Right lobe of liver (tissue), 6 donors: Measurements from ENCODE around the gene SPAG16. TPM values are rescaled to one million over a fixed set of nuclear protein-coding genes. Genes with fewer than 3 reads are reported as not detected.

Experiments used
- ATAC-seq, 4 donors: fragments of 200-7000 bp; cut with Tn5 transposase; one replicate each; pipeline ENCODE4 v1.9.1; 2020; ENCODE audit warnings: mild to moderate bottlenecking in 4 of 4, moderate library complexity in 4 of 4
- DNase-seq, 3 donors: peaks; one replicate each; pipeline ENCODE4 v3.0.0-alpha.2; 2020
- H3K27ac ChIP-seq, 3 donors: fragments of 200-600 bp; one replicate each; pipeline ENCODE4 v1.8.0; 2022
- H3K27me3 ChIP-seq, 2 donors: fragments of 200-600 bp; one replicate each; pipeline ENCODE4 v1.8.0; 2022
- H3K36me3 ChIP-seq, 4 donors: fragments of 200-600 bp; sonication (generic) in 1 of 4; one replicate each; pipeline versions ENCODE4 v1.5.1 to v1.8.0; 2017 to 2022; ENCODE audit warnings: control low read depth in 1 of 4
- H3K4me1 ChIP-seq, 4 donors: fragments of 200-600 bp; sonication (generic) in 1 of 4; one replicate each; pipeline versions ENCODE4 v1.5.1 to v1.8.0; 2017 to 2022; ENCODE audit warnings: control low read depth in 1 of 4
- H3K4me3 ChIP-seq, 3 donors: fragments of 200-600 bp; one replicate each; pipeline ENCODE4 v1.8.0; 2022
- H3K9me3 ChIP-seq, 4 donors: fragments of 200-600 bp; sonication (generic) in 1 of 4; one replicate each; pipeline versions ENCODE4 v1.5.1 to v1.8.0; 2017 to 2022; ENCODE audit warnings: control low read depth in 1 of 4
- CTCF ChIP-seq, 4 donors: fragments of 200-600 bp in 3 of 4; fragments of 450-650 bp in 1 of 4; IDR thresholded peaks; one replicate each; pipeline versions ENCODE4 v1.5.1 to v1.8.0; 2016 to 2022; ENCODE audit warnings: antibody characterized with exemption in 4 of 4, mild to moderate bottlenecking in 2 of 4
- POLR2A ChIP-seq: fragments of 450-650 bp; IDR thresholded peaks from one replicate; pipeline ENCODE4 v1.6.1; 2017; ENCODE audit warnings: antibody characterized with exemption, mild to moderate bottlenecking
- WGBS: methylation state at CpG from one replicate; pipeline ENCODE4 v1.1.6; 2018; ENCODE audit warnings: low coverage, low lambda C conversion rate; ENCODE audit not compliant: insufficient coverage; ENCODE audit errors: missing lambda C conversion rate; 5-methylcytosine and 5-hydroxymethylcytosine counted together
- intact Hi-C, 2 donors: fragments of 100-400 bp; cut with DNase I; formaldehyde crosslinking; loops; one replicate each; pipeline versions ENCODE4 v1.11.2 to v1.14.1; 2022
- total RNA-seq, 6 experiments: library from RNA; depleted of rRNA in 2 of 6; stranded (reverse); fragments of >200 nt in 2 of 6; fragmentation: NEBNext Ultra II Directional in 3 of 6; extraction: Animal tissue kit (Norgen Biotek cat#: 25700) in 3 of 6; gene quantifications; one replicate each; pipeline versions ENCODE4 v1.1.0 to v1.2.4, GENCODE V29; 2016 to 2023
- donor health status: DM: no; HTN: yes; CAD: no.
- donor health status: DM: no; HTN: no; CAD: no.
- donor health status: DM: no; HTN: no; CAD: no.
- donor health status: DM: no; HTN: yes; CAD: no.
- donor health status: DM: no; HTN: yes; CAD: no.

Gene SPAG16
- total RNA-seq, 6 experiments from 2014 or later: 7.2 to 15.3 (median 9.0) TPM

GRCh38 chr2:213281156-213281555 is 3.1 kb upstream of the SPAG16 start:
- Histone ChIP-seq H3K4me1 (peaks cover 0 to 8% (median 0%) of the 10 kb centered on the region in 4 donors), H3K27ac (no peak overlapping the region), H3K9me3 (peaks cover 0 to 4% (median 0%) of the 10 kb centered on the region in 4 donors), H3K27me3 (no peaks in the 10 kb centered on the region), H3K36me3 (no peaks in the 10 kb centered on the region), H3K4me3 (no peak overlapping the region)
- DNase-seq (no peak), ATAC-seq (no peak)
- intact Hi-C loops: no loop called here
- 67% methylated on average over 1 of the region's 1 CpG for WGBS
- TF ChIP-seq POLR2A (no peak), CTCF (IDR thresholded peaks at IDR 0.05) (no peak)

DNA sequence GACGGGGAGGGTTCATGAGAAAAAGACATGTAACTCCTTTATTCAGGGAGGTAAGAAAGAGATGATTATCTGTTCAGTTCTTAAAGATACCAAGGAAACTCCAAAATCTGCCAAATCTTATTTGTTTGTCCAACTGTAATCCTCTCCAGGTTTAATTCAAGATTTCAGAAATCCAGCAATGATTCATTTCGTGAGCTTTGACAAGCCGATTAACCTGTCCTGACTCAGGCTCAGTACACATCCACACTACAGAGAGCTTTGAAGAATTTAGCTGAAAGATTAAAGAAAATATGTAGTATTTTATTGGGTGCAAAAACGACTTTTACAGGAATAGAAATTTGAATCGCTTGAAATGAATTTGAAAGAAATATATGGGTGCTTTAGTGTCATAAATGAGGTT is 1.1 kb downstream of the SPAG16 start:
- Histone ChIP-seq H3K4me3 (peak overlapping the region in 1 of 3 donors; percentile 85), H3K4me1 (peaks cover 0 to 8% (median 0%) of the 10 kb centered on the region in 4 donors), H3K36me3 (no peaks in the 10 kb centered on the region), H3K27ac (no peak overlapping the region), H3K9me3 (no peaks in the 10 kb centered on the region), H3K27me3 (no peaks in the 10 kb centered on the region)
- 85% methylated on average over 5 of the region's 5 CpGs for WGBS
- TF ChIP-seq CTCF (IDR thresholded peaks at IDR 0.05): no peak
- no peak for TF ChIP-seq POLR2A
- intact Hi-C loops: no loop called here
- no peak for DNase-seq
- ATAC-seq: no peak

- WGBS: 86% methylated on average over 1 of the region's 1 CpG
- Histone ChIP-seq H3K4me3 (no peak overlapping the region), H3K27me3 (no peaks in the 10 kb centered on the region), H3K9me3 (no peaks in the 10 kb centered on the region), H3K27ac (no peak overlapping the region), H3K36me3 (no peaks in the 10 kb centered on the region), H3K4me1 (peaks cover 0 to 14% (median 0%) of the 10 kb centered on the region in 4 donors)
- intact Hi-C loops: no loop called here
- no peak for DNase-seq
- no peak for ATAC-seq
- TF ChIP-seq CTCF (IDR thresholded peaks at IDR 0.05) (no peak), POLR2A (no peak)
These were observed 1.9 kb downstream of the SPAG16 start for GRCh38 chr2:213286161-213286560.

GRCh38 chr2:213288913-213289700 is 4.8 kb downstream of the SPAG16 start:
- Histone ChIP-seq H3K4me1 (peaks cover 0 to 14% (median 0%) of the 10 kb centered on the region in 4 donors), H3K36me3 (no peaks in the 10 kb centered on the region), H3K27ac (no peak overlapping the region), H3K4me3 (no peak overlapping the region), H3K9me3 (no peaks in the 10 kb centered on the region), H3K27me3 (no peaks in the 10 kb centered on the region)
- intact Hi-C loops: no loop called here
- DNase-seq (no peak), ATAC-seq (no peak)
- 60% methylated on average over 2 of the region's 2 CpGs for WGBS
- no peak for TF ChIP-seq POLR2A
- no peak for TF ChIP-seq CTCF (IDR thresholded peaks at IDR 0.05)
